IMR-90 (cell line): ENCODE results near the gene HDHD5. TPM values are rescaled to one million over a fixed set of nuclear protein-coding genes. Genes with fewer than 3 reads are reported as not detected.

Source experiments
- ATAC-seq: fragments of 200-7000 bp; cut with Tn5 transposase; 2 replicates; pipeline ENCODE4 v1.9.1; 2020; ENCODE audit warnings: low read depth, mild to moderate bottlenecking, moderate library complexity
- BruUV-seq: library from RNA; stranded (reverse); fragments of 400-500 nt; replicated peaks from 2 replicates; lab custom pipeline; 2021; lab: Mats Ljungman, UMichigan
- CTCF ChIA-PET: fragments of 300-600 bp; formaldehyde crosslinking; extraction: SDS; loops from one replicate; lab custom pipeline; 2021; ENCODE audit warnings: antibody characterized with exemption; lab: Yijun Ruan, JAX
- POLR2A ChIA-PET: fragments of 300-600 bp; sonication (Branson Sonifier 250); formaldehyde crosslinking; loops from one replicate; lab custom pipeline; 2022; ENCODE audit warnings: antibody characterized with exemption; ENCODE audit not compliant: unreplicated experiment; lab: Charles Lee
- DNase-seq: peaks from one replicate; pipeline ENCODE4 v3.0.0; 2013
- H2AFZ ChIP-seq: replicated peaks from 2 replicates; pipeline ENCODE3; 2013; ENCODE audit warnings: low read length, mild to moderate bottlenecking; ENCODE audit not compliant: poor library complexity
- H2AK5ac ChIP-seq: 2 replicates; pipeline ENCODE4 v1.6.1; 2013; ENCODE audit warnings: low read depth, low read length, inconsistent platforms
- H2AK9ac ChIP-seq: replicated peaks from 2 replicates; pipeline ENCODE3; 2013; ENCODE audit warnings: mild to moderate bottlenecking, low read depth, low read length, moderate library complexity; ENCODE audit not compliant: poor library complexity
- H2BK120ac ChIP-seq: 2 replicates; pipeline ENCODE4 v1.6.1; 2013; ENCODE audit warnings: low read depth, low read length, inconsistent platforms
- H2BK15ac ChIP-seq: 3 replicates; pipeline ENCODE4 v1.6.1; 2013; ENCODE audit warnings: low read depth, low read length, inconsistent platforms
- H2BK20ac ChIP-seq: 2 replicates; pipeline ENCODE4 v1.6.1; 2013; ENCODE audit warnings: low read depth, mild to moderate bottlenecking, inconsistent platforms, low read length, moderate library complexity
- H2BK5ac ChIP-seq: 2 replicates; pipeline ENCODE4 v1.6.1; 2013; ENCODE audit warnings: mild to moderate bottlenecking, low read depth, low read length, inconsistent platforms; ENCODE audit not compliant: poor library complexity, severe bottlenecking
- H3K14ac ChIP-seq: replicated peaks from 2 replicates; pipeline ENCODE4 v1.6.1; 2013; ENCODE audit warnings: low read depth, low read length, inconsistent platforms
- H3K18ac ChIP-seq: 2 replicates; pipeline ENCODE4 v1.6.1; 2013; ENCODE audit warnings: low read depth, low read length, control low read depth
- H3K23ac ChIP-seq: 2 replicates; pipeline ENCODE4 v1.6.1; 2013; ENCODE audit warnings: low read depth, low read length, inconsistent platforms
- H3K27ac ChIP-seq: 2 replicates; pipeline ENCODE4 v1.5.1; 2013; ENCODE audit warnings: mild to moderate bottlenecking, control low read depth, low read length; ENCODE audit not compliant: insufficient read depth
- H3K27me3 ChIP-seq: 2 replicates; pipeline ENCODE4 v1.6.1; 2013; ENCODE audit warnings: low read length; ENCODE audit not compliant: control insufficient read depth, insufficient read depth
- H3K36me3 ChIP-seq: 2 replicates; pipeline ENCODE4 v1.6.1; 2013; ENCODE audit warnings: low read length, mixed read lengths; ENCODE audit not compliant: control insufficient read depth, insufficient read depth
- H3K4ac ChIP-seq: 2 replicates; pipeline ENCODE4 v1.6.1; 2013; ENCODE audit warnings: low read depth, low read length, inconsistent platforms
- H3K4me1 ChIP-seq: 2 replicates; pipeline ENCODE4 v1.6.1; 2013; ENCODE audit warnings: low read length, mixed read lengths; ENCODE audit not compliant: control insufficient read depth, insufficient read depth
- H3K4me2 ChIP-seq: 2 replicates; pipeline ENCODE4 v1.6.1; 2013; ENCODE audit warnings: low read depth, mild to moderate bottlenecking, control low read depth, low read length, moderate library complexity
- H3K4me3 ChIP-seq: 2 replicates; pipeline ENCODE4 v1.5.1; 2013; ENCODE audit warnings: low read depth, mild to moderate bottlenecking, control low read depth, low read length, moderate library complexity; ENCODE audit not compliant: insufficient read depth
- H3K56ac ChIP-seq: 2 replicates; pipeline ENCODE4 v1.6.1; 2013; ENCODE audit warnings: low read length, inconsistent platforms; ENCODE audit not compliant: insufficient read depth; ENCODE audit errors: extremely low read depth
- H3K79me1 ChIP-seq, 2 experiments: 2 replicates each; pipeline ENCODE4 v1.6.1; 2013; ENCODE audit warnings: low read length in 2 of 2, inconsistent platforms in 1 of 2, low read depth in 1 of 2
- H3K9ac ChIP-seq: 2 replicates; pipeline ENCODE4 v1.6.1; 2013; ENCODE audit warnings: low read depth, low read length, control low read depth
- H3K9me1 ChIP-seq: 2 replicates; pipeline ENCODE4 v1.6.1; 2013; ENCODE audit warnings: low read length, inconsistent platforms; ENCODE audit not compliant: insufficient read depth
- H3K9me3 ChIP-seq: 2 replicates; pipeline ENCODE4 v1.6.1; 2013; ENCODE audit warnings: low read length; ENCODE audit not compliant: control insufficient read depth, insufficient read depth
- H4K20me1 ChIP-seq: 2 replicates; pipeline ENCODE4 v1.6.1; 2013; ENCODE audit warnings: low read length, inconsistent platforms; ENCODE audit not compliant: insufficient read depth
- H4K5ac ChIP-seq: 2 replicates; pipeline ENCODE4 v1.6.1; 2013; ENCODE audit warnings: mild to moderate bottlenecking, low read depth, low read length, control low read depth
- H4K8ac ChIP-seq, 2 experiments: 2 replicates each; pipeline ENCODE4 v1.6.1; 2013; ENCODE audit warnings: low read depth in 2 of 2, low read length in 2 of 2, control low read depth in 1 of 2, inconsistent platforms in 1 of 2
- H4K91ac ChIP-seq: 2 replicates; pipeline ENCODE4 v1.6.1; 2013; ENCODE audit warnings: low read depth, low read length, inconsistent platforms; ENCODE audit not compliant: insufficient read depth
- BHLHE40 ChIP-seq: fragments of 150-350 bp; IDR thresholded peaks from 2 replicates; pipeline ENCODE4 v1.6.1; 2016; ENCODE audit warnings: mild to moderate bottlenecking, low read depth, low read length
- CEBPB ChIP-seq: IDR thresholded peaks from 2 replicates; pipeline ENCODE4 v1.6.1; 2012; ENCODE audit warnings: low read depth, low read length, improper control_type of control experiment
- CHD1 ChIP-seq: IDR thresholded peaks from 2 replicates; pipeline ENCODE4 v1.6.1; 2012; ENCODE audit warnings: low read depth, low read length, improper control_type of control experiment
- CTCF ChIP-seq: conservative IDR thresholded peaks from 2 replicates; pipeline ENCODE4 v1.5.1; 2012; ENCODE audit warnings: mild to moderate bottlenecking, low read depth, low read length, improper control_type of control experiment
- ELK1 ChIP-seq: fragments of 150-350 bp; IDR thresholded peaks from 2 replicates; pipeline ENCODE4 v1.6.1; 2016; ENCODE audit warnings: low read depth, mild to moderate bottlenecking, low read length, moderate library complexity, borderline replicate concordance
- FOS ChIP-seq: fragments of 150-350 bp; IDR thresholded peaks from 2 replicates; pipeline ENCODE4 v1.6.1; 2016; ENCODE audit warnings: low read depth, low read length
- MAFK ChIP-seq: IDR thresholded peaks from 2 replicates; pipeline ENCODE4 v1.6.1; 2012; ENCODE audit warnings: low read depth, low read length, improper control_type of control experiment
- MAZ ChIP-seq: IDR thresholded peaks from 2 replicates; pipeline ENCODE4 v1.6.1; 2012; ENCODE audit warnings: low read depth, mild to moderate bottlenecking, low read length, improper control_type of control experiment, moderate library complexity, borderline replicate concordance
- MXI1 ChIP-seq: IDR thresholded peaks from 2 replicates; pipeline ENCODE4 v1.6.1; 2012; ENCODE audit warnings: low read depth, mild to moderate bottlenecking, low read length, moderate library complexity, borderline replicate concordance
- NFE2L2 ChIP-seq: fragments of 150-350 bp; IDR thresholded peaks from 2 replicates; pipeline ENCODE4 v1.6.1; 2016; ENCODE audit warnings: low read depth, mild to moderate bottlenecking, low read length
- POLR2A ChIP-seq: IDR thresholded peaks from 2 replicates; pipeline ENCODE4 v1.6.1; 2012; ENCODE audit warnings: mild to moderate bottlenecking, low read depth, low read length
- RAD21 ChIP-seq: IDR thresholded peaks from 2 replicates; pipeline ENCODE4 v1.6.1; 2012; ENCODE audit warnings: low read length, improper control_type of control experiment
- RCOR1 ChIP-seq: IDR thresholded peaks from 2 replicates; pipeline ENCODE4 v1.6.1; 2012; ENCODE audit warnings: mild to moderate bottlenecking, low read length, improper control_type of control experiment; ENCODE audit not compliant: insufficient replicate concordance
- RFX5 ChIP-seq: IDR thresholded peaks from 2 replicates; pipeline ENCODE4 v1.8.0; 2012; ENCODE audit warnings: low read depth, mild to moderate bottlenecking, low read length, moderate library complexity
- SMC3 ChIP-seq: fragments of 150-350 bp; IDR thresholded peaks from 2 replicates; pipeline ENCODE4 v1.6.1; 2016; ENCODE audit warnings: low read depth, mild to moderate bottlenecking, antibody characterized with exemption, low read length, moderate library complexity
- USF2 ChIP-seq: fragments of 150-350 bp; IDR thresholded peaks from 2 replicates; pipeline ENCODE4 v1.6.1; 2017; ENCODE audit warnings: mild to moderate bottlenecking, antibody characterized with exemption, low read length, low read depth
- WGBS, 2 experiments: methylation state at CpG; one replicate each; pipeline versions ENCODE4 v1.1.5 to v1.1.7; 2013; ENCODE audit warnings: missing lambda C conversion rate in 2 of 2; ENCODE audit not compliant: insufficient read length in 1 of 2; ENCODE audit errors: extremely low coverage in 2 of 2; 5-methylcytosine and 5-hydroxymethylcytosine counted together
- dilution Hi-C: fragments of 300-500 bp; cut with HindIII; formaldehyde crosslinking; loops from one replicate; pipeline ENCODE4 v1.14.3; 2018; ENCODE audit warnings: low sequenced_read_pairs; ENCODE audit not compliant: unreplicated experiment
- in situ Hi-C: fragments of 300-500 bp; cut with MboI; formaldehyde crosslinking; loops from 3 replicates; pipeline ENCODE4 v1.14.3; 2019; ENCODE audit warnings: low sequenced_read_pairs, inconsistent platforms, mixed read lengths
- intact Hi-C: fragments of 100-400 bp; cut with micrococcal nuclease; formaldehyde crosslinking; loops from 2 replicates; pipeline ENCODE4 v1.10.0; 2022
- polyA plus RNA-seq, 3 experiments: library from polyadenylated mRNA; depleted of rRNA; stranded (reverse); fragments of >200 nt; gene quantifications; 2 replicates each; pipeline ENCODE4 v1.2.3, GENCODE V29; 2012; ENCODE audit warnings: low replicate concordance in 1 of 3
- total RNA-seq: library from RNA; depleted of rRNA; stranded (reverse); fragments of >200 nt; gene quantifications from 2 replicates; pipeline ENCODE4 v1.2.3, GENCODE V29; 2012

HDHD5 gene
- total and polyA plus RNA-seq, 2 of the 4 experiments (the other 2 are of a cell fraction), result 31.9 to 37.5 TPM

- Histone ChIP-seq H3K9ac (no peak overlapping the region), H3K27ac (no peak overlapping the region), H2BK15ac (no peak overlapping the region), H4K8ac (no peak overlapping the region), H3K4ac (no peak overlapping the region), H3K36me3 (no peaks in the 10 kb centered on the region), H3K9me1 (no peaks in the 10 kb centered on the region), H2BK5ac (no peak overlapping the region), H3K79me1 (no peaks in the 10 kb centered on the region), H2AFZ (peak overlapping the region; percentile 67), H2AK9ac (peak overlapping the region; percentile 55), H4K20me1 (no peaks in the 10 kb centered on the region), H3K27me3 (peaks cover 5% of the 10 kb centered on the region; the same call in 1 of the 2 replicates), H2BK20ac (no peak overlapping the region), H3K23ac (no peak overlapping the region), H3K14ac (no peak overlapping the region), H3K4me1 (no peaks in the 10 kb centered on the region), H3K4me3 (no peak overlapping the region), H4K5ac (no peak overlapping the region), H3K18ac (no peak overlapping the region), H2AK5ac (no peak overlapping the region), H3K4me2 (peak overlapping the region; percentile 31), H2BK120ac (no peak overlapping the region), H3K56ac (no peak overlapping the region), H4K91ac (no peak overlapping the region), H3K9me3 (no peaks in the 10 kb centered on the region)
- peak; percentile 16 for DNase-seq
- BruUV-seq, result no TSS peak
- in situ Hi-C loops (no loop called here), intact Hi-C loops (no loop called here), dilution Hi-C loops (no loop called here)
- ATAC-seq, result peak; percentile 32; the same call in 1 of the 2 replicates
- POLR2A ChIA-PET, result no interaction called here
- CTCF ChIA-PET, result no interaction called here
- WGBS, 2 experiments, result no CpG with 5 or more reads among the region's 20 CpGs
- TF ChIP-seq CTCF (no peak), CEBPB (no peak), RAD21 (no peak), POLR2A (no peak), MAFK (no peak), FOS (no peak), RCOR1 (no peak), RFX5 (no peak), USF2 (no peak), MAZ (no peak), MXI1 (no peak), BHLHE40 (no peak), SMC3 (no peak), NFE2L2 (no peak), ELK1 (no peak), CHD1 (no peak)
Observed at GRCh38 chr22:17199003-17199731, 40.1 kb upstream of the HDHD5 start.
